NCI-H1930 (cell line): ENCODE data around the gene RPL6.

Experiments used
- DNase-seq, 2 experiments: peaks; one replicate each; lab custom pipeline; 2025; lab: John Stamatoyannopoulos, UW

The RPL6 gene

DNA sequence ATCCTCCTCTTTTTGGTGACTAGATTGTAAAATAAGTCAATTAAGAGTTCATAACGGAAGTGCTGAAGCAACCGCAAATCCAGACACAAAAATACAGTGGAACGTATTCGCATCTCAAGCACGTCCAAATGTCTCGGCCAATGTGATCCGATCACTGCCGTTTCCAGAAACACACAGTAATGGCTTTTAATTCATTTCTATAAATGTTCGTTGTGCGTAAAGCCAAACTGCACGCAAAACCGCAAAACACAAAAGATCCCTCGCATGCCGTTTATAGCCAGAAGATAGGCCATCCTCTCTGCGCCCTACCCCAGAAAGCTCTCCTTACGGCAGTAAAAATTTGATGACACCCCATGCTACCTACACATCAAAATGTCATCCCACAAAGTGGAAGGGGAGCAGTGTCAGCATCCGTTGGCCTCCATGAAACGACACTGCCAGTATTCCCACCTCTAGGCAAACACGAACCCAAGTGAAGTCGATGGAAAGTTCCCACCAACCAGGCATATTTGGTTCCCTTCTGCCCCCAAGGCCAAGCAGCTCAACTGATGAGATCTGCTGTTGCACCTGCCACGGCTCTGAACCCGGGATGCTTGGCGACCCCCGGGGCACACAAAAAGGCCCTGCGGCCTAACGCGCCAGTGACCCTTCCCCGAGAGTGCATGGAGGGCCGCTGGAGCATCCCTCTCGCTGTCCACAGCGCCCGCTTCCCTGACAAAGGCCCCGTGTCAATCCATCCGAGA lies 28.6 kb downstream of the RPL6 start:
- no peak for DNase-seq

- no peak for DNase-seq
These were observed 34.3 kb downstream of the RPL6 start for GRCh38 chr12:112375105-112375504.

DNA sequence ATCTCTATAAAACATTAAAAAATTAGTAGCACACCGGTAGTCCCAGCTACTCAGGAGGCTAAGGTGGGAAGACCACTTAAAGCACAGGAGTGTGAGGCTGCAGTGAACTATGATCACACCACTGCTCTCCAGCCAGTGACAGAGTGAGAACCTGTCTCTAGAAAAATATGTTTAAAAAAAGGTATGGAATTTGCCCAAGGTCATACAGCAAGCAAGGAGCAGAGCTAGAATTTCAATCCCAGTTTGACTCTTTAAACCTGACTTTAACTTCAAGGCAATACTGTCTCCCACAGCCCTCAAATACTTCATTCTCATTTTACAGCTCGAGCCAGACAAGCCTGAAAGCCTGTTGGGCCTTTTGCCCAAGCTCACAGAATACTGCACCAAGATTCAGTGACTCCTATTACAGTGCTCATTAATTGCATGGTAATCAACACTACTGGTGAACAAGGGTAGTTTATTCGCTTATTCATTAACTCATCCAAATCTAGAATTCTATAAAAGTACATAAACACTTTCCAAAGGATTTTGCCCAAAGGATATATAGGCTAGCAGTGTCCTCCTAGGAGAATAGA lies 35.2 kb downstream of the RPL6 start:
- DNase-seq = no peak

GRCh38 chr12:112370868-112371510 lies 38.4 kb downstream of the RPL6 start:
- no peak for DNase-seq

DNA sequence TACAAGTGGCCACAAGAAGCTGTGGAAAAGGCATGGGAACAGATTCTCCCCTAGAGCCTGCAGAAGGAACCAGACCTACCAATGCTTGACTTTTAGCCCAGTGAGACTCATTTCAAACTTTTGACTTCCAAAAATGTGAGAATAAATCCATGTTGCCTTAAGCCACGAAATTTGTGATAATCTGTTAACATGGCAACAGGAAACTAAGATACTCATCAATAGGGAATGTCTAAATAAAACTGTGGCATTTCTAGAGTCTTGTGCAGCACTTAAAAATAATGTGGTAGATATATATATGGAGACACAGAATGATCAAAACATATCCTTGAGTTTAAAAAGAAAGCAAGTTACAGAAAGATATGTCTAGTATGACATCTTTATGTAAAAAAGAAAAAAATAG lies 39.2 kb downstream of the RPL6 start:
- no peak for DNase-seq

DNA sequence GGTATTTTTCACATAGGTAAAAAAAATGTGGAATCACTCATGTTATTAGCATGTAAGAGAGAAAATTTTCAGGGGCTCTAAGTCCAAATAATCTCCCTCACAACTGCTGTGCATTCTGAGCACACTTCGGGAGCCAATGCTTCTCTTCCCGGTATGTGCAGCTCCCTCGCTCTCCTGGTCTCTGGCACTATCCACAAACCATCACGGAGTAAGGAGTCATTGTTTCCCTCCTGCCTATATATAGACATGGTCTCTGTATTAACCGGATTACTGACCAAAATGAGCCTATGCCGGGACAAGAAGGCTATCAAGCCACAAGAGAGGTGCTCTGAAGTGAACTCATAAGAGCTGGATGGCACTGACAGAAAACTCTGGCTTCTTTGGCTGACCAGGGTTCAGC lies 40.5 kb downstream of the RPL6 start:
- DNase-seq = no peak

DNA sequence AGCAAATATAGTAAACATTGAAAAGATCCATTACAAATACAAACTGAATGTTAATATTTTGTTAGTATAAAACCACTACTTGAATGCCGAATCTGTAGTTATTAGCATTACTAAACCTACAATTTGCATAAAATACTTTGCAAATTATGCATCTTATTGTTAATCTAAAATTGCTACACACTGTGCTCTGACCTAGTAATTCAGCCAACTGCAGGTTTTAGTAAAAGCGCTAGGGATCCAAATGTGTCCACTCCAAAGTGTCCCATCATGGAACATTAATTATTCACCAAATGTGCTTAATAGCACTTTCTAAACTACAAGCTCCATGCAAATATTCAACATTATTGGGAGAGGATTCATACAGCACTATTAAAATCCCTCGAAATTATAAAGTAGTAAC lies 41.4 kb downstream of the RPL6 start:
- no peak for DNase-seq

GRCh38 chr12:112362310-112362709 lies 47.1 kb downstream of the RPL6 start:
- no peak for DNase-seq

- DNase-seq = no peak
These were observed 48.1 kb downstream of the RPL6 start for GRCh38 chr12:112361271-112361670.

- no peak for DNase-seq
These were observed 50.1 kb downstream of the RPL6 start for GRCh38 chr12:112359290-112359689.

GRCh38 chr12:112357214-112357613 lies 52.2 kb downstream of the RPL6 start:
- DNase-seq = no peak
